ENCODE data around the gene PNPLA6.

DNA sequence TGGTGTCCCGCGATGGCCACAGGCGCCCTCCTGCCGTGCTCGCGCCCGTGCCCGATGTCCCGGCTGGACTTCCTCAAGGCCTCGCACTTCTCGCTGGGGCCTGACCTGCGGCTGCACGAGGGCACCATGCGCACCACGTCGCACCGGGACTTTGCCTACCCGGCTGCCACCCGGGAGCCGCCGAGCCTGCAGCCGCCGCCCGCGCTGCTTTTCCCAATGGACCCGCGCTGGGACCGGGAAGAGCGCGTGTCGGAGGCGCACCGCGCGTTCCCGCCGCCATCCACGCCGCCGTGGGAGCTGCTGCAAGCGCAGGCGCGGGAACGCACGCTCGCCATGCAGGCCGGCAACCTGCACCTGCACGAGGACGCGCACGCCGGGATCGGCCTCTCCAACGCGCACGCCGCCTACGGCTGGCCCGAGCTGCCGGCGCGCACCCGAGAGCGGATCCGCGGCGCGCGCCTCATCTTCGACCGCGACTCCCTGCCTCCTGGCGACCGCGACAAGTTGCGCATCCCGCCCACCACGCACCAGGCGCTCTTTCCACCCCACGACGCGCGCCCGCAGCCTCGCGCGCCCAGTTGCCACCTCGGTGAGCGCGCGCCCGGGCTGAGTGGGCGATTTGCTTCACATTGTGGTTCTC is 34.6 kb upstream of the PNPLA6 start:
- TF ChIP-seq, protein P1, sequence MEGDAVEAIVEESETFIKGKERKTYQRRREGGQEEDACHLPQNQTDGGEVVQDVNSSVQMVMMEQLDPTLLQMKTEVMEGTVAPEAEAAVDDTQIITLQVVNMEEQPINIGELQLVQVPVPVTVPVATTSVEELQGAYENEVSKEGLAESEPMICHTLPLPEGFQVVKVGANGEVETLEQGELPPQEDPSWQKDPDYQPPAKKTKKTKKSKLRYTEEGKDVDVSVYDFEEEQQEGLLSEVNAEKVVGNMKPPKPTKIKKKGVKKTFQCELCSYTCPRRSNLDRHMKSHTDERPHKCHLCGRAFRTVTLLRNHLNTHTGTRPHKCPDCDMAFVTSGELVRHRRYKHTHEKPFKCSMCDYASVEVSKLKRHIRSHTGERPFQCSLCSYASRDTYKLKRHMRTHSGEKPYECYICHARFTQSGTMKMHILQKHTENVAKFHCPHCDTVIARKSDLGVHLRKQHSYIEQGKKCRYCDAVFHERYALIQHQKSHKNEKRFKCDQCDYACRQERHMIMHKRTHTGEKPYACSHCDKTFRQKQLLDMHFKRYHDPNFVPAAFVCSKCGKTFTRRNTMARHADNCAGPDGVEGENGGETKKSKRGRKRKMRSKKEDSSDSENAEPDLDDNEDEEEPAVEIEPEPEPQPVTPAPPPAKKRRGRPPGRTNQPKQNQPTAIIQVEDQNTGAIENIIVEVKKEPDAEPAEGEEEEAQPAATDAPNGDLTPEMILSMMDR (conservative IDR thresholded peaks at IDR 0.05 in 1 of 2, IDR thresholded peaks at IDR 0.05 in 1 of 2; ENCODE audit: low read depth in 1 of 2, low read length in 2 of 2), result no peak
- no peak for TF ChIP-seq EZH2 (IDR thresholded peaks at IDR 0.05; ENCODE audit: low read length, missing control alignments)
